T-helper 17 cell (primary cell): Measurements from ENCODE around the gene CRIM1. TPM values are rescaled to one million over a fixed set of nuclear protein-coding genes. Genes with fewer than 3 reads are reported as not detected.
A peak's percentile ranks its signal among the peaks of the same experiment; 100 is the strongest.

Experiments
- ATAC-seq: fragments of 150-1000 bp; cut with Tn5 transposase; 2 replicates; pipeline ENCODE4 v1.10.0; 2021; ENCODE audit warnings: mild to moderate bottlenecking, moderate library complexity
- DNase-seq, 3 donors: peaks; one replicate each; pipeline versions ENCODE4 v3.0.0 to v3.0.0-alpha.2; 2020 to 2021
- H3K9me3 ChIP-seq: one replicate; pipeline ENCODE4 v1.7.0; 2013; ENCODE audit warnings: low read length, mild to moderate bottlenecking; ENCODE audit not compliant: control insufficient read depth, poor library complexity, severe bottlenecking
- H3K27ac Mint-ChIP-seq: one replicate; pipeline ENCODE4 v1.8.0; 2022; ENCODE audit warnings: mild to moderate bottlenecking, moderate library complexity, mixed read lengths
- H3K27me3 Mint-ChIP-seq: one replicate; pipeline ENCODE4 v1.8.0; 2022; ENCODE audit warnings: mixed read lengths
- H3K36me3 Mint-ChIP-seq: one replicate; pipeline ENCODE4 v1.8.0; 2022; ENCODE audit warnings: low read depth, mixed read lengths
- H3K4me1 Mint-ChIP-seq: one replicate; pipeline ENCODE4 v1.8.0; 2022; ENCODE audit warnings: mild to moderate bottlenecking, mixed read lengths
- H3K4me3 Mint-ChIP-seq: one replicate; pipeline ENCODE4 v1.8.0; 2022; ENCODE audit warnings: mild to moderate bottlenecking, moderate library complexity, mixed read lengths
- total RNA-seq, 4 donors: library from RNA in 2 of 4; stranded (reverse) in 2 of 4; gene quantifications; one replicate each; pipeline ENCODE4 v1.2.3 and lab custom pipeline; 2022 to 2026

Gene CRIM1
- total RNA-seq, 2 donors from 2014 or later: 2.2 to 2.3 TPM

GRCh38 chr2:36587556-36587955 lies 232.0 kb downstream of the CRIM1 start:
- H3K27me3 Mint-ChIP-seq: no peaks in the 10 kb centered on the region
- H3K36me3 Mint-ChIP-seq: peaks cover 9% of the 10 kb centered on the region
- no peak overlapping the region for H3K27ac Mint-ChIP-seq
- DNase-seq (no peak), ATAC-seq (no peak)
- H3K4me1 Mint-ChIP-seq: peaks cover 22% of the 10 kb centered on the region
- no peaks in the 10 kb centered on the region for H3K9me3 ChIP-seq
- no peak overlapping the region for H3K4me3 Mint-ChIP-seq

DNA sequence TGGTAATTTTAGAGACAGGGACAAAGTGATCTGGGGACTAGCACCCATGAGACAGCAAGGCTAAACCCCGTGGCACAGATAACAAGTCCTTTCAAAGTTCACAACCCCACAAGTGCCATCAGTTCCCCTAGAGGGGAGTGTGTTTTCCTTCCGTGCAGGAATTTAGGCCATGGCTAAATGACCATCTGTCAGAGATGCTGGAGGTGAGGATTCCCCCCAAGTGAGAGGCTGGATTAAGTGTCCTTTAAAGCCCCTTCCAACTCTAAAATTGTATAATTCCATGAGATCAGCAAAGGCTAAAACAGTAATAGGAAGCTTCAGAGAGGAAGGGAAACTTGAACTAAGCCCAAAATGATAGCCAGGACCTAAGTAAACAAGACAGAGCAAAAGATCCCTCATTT lies 233.7 kb downstream of the CRIM1 start:
- peaks cover 13% of the 10 kb centered on the region for H3K36me3 Mint-ChIP-seq
- H3K27ac Mint-ChIP-seq: no peak overlapping the region
- peaks cover 20% of the 10 kb centered on the region for H3K4me1 Mint-ChIP-seq
- H3K27me3 Mint-ChIP-seq: no peaks in the 10 kb centered on the region
- no peak for DNase-seq
- no peak for ATAC-seq
- no peaks in the 10 kb centered on the region for H3K9me3 ChIP-seq
- H3K4me3 Mint-ChIP-seq: no peak overlapping the region

- Mint-ChIP-seq H3K4me3 (no peak overlapping the region), H3K27me3 (no peaks in the 10 kb centered on the region), H3K4me1 (peaks cover 39% of the 10 kb centered on the region), H3K36me3 (peaks cover 7% of the 10 kb centered on the region), H3K27ac (no peak overlapping the region)
- ATAC-seq: no peak
- H3K9me3 ChIP-seq: no peaks in the 10 kb centered on the region
- DNase-seq: no peak
Observed at GRCh38 chr2:36594849-36595248, 239.3 kb downstream of the CRIM1 start.

DNA sequence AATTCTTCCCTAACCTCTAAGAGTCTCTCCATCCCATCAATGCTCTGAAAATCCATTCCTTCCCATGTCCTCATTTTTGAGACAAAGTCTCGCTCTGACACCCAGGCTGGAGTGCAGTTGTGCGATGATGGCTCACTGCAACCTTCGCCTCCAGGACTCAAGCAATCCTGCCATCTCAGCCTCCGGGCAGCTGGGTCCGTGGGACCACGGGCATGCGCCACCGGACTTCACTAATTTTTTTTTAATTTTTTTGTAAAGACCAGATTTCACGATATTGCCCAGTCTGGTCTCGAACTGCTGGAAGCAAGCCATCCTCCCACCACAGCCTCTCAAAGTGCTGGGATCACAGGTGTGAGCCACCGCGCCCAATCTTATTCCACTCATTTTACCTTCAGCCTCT lies 240.8 kb downstream of the CRIM1 start:
- H3K4me1 Mint-ChIP-seq: peaks cover 34% of the 10 kb centered on the region
- peak overlapping the region; percentile 94 for H3K27ac Mint-ChIP-seq
- ATAC-seq: no peak

GRCh38 chr2:36597003-36597531 lies 241.5 kb downstream of the CRIM1 start:
- no peaks in the 10 kb centered on the region for H3K9me3 ChIP-seq
- Mint-ChIP-seq H3K4me1 (peaks cover 30% of the 10 kb centered on the region), H3K27me3 (no peaks in the 10 kb centered on the region), H3K27ac (peak overlapping the region; percentile 94), H3K36me3 (peaks cover 5% of the 10 kb centered on the region), H3K4me3 (peak overlapping the region; percentile 96)
- no peak for ATAC-seq
- no peak for DNase-seq

More for the DNA sequence above, 240.8 kb downstream of the CRIM1 start:
- no peak for DNase-seq
- peak overlapping the region; percentile 96 for H3K4me3 Mint-ChIP-seq
- H3K36me3 Mint-ChIP-seq: peaks cover 5% of the 10 kb centered on the region
- H3K9me3 ChIP-seq: no peaks in the 10 kb centered on the region
- no peaks in the 10 kb centered on the region for H3K27me3 Mint-ChIP-seq

- peaks cover 29% of the 10 kb centered on the region for H3K4me1 Mint-ChIP-seq
- peaks cover 5% of the 10 kb centered on the region for H3K36me3 Mint-ChIP-seq
- peak; percentile 91 for ATAC-seq
- peak within 1 kb of the TSS; percentile 96 for H3K4me3 Mint-ChIP-seq
- peak; percentile 26 to 52 (median 46) for DNase-seq
- no peaks in the 10 kb centered on the region for H3K27me3 Mint-ChIP-seq
- H3K27ac Mint-ChIP-seq: peak within 1 kb of the TSS; percentile 94
- H3K9me3 ChIP-seq: no peaks in the 10 kb centered on the region
Observed at GRCh38 chr2:36597532-36598377, 242.2 kb downstream of the CRIM1 start, which contains the start of gene FEZ2. TSS of gene FEZ2 (minus strand) at chr2:36598168. CDS start at chr2:36598142, 26 bp downstream.

Other genes starting within 250 kb of the CRIM1 start
- 10 to 100 TPM; 11.4 to 15.5 TPM for gene FEZ2, start 242.4 kb downstream of the CRIM1 start, total RNA-seq